ENCODE measurements around the gene NXPH2. TPM values are rescaled to one million over a fixed set of nuclear protein-coding genes. Genes with fewer than 3 reads are reported as not detected.

NXPH2 gene
- total RNA-seq, 1 donor from 2014 or later: not detected

DNA sequence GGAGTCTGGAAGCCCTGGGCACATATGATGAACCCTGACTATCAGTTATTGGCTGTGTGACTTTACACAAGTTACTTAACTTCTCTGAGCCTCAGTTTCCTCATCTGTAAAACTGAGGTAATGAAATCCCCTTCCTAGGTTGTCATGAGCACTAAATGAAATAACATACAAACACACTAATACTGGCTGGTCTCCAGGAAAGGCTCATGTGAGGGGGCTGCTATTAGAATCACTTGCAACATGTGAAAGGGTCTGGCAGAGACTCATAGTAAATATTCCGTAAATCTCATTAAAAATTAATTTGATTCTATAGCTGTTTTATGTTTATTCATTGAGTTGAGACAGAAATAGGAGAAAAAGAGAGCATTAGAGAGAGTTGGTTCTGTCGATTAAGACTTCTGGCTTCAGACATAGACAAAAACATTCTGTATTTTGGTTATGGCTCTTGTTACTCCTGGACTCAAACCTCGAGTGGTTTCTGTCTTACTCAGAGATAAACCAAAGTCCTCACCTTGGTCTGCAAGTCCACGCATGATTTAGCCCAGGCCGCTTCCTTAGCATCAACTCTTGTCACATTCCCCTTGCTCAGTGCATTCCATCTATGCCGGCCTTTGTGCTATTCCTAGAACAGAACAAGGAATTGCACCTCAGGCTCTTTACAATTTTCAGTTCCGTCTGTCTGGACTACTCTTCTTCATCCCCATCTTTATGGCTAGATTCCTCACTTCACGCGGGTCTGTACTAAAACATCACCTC, 139.1 kb downstream of the NXPH2 start:
- intact Hi-C loops (cut with micrococcal nuclease): loop anchor here (5.0 kb wide), 1 partner anchor 979 kb away; no protein-coding TSS in a partner anchor

- intact Hi-C loops (cut with micrococcal nuclease): no loop called here
Observed at GRCh38 chr2:138637686-138638085, 142.5 kb downstream of the NXPH2 start.

- intact Hi-C loops (cut with micrococcal nuclease): no loop called here
Observed at GRCh38 chr2:138637061-138637460, 143.1 kb downstream of the NXPH2 start.

- intact Hi-C loops (cut with micrococcal nuclease): no loop called here
Observed at GRCh38 chr2:138633049-138633448, 147.1 kb downstream of the NXPH2 start.

- intact Hi-C loops (cut with micrococcal nuclease): no loop called here
Observed at GRCh38 chr2:138632066-138632620, 148.0 kb downstream of the NXPH2 start.

- intact Hi-C loops (cut with micrococcal nuclease): no loop called here
Observed at GRCh38 chr2:138630164-138630563, 150.0 kb downstream of the NXPH2 start.

DNA sequence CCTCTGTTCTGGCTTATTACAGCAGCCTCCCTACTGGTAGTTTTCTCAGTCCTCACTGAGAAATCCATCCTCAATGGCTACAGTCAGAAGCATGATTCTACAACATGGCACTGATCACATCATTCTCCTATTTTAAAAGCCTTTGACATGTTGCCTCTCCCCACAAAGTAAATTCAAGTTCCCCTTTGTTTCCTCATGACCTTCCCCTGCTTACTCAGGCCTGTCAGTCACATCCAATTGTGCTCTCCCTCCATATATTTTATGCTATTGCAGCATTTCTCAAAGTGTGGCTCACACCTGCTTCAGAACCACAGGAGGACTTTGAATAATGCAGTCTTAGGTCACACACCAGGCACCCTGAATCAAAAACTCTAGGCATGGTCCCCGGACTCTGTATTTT, 154.0 kb downstream of the NXPH2 start:
- intact Hi-C loops (cut with micrococcal nuclease): no loop called here

GRCh38 chr2:138622613-138623012, 157.6 kb downstream of the NXPH2 start:
- intact Hi-C loops (cut with micrococcal nuclease): no loop called here

DNA sequence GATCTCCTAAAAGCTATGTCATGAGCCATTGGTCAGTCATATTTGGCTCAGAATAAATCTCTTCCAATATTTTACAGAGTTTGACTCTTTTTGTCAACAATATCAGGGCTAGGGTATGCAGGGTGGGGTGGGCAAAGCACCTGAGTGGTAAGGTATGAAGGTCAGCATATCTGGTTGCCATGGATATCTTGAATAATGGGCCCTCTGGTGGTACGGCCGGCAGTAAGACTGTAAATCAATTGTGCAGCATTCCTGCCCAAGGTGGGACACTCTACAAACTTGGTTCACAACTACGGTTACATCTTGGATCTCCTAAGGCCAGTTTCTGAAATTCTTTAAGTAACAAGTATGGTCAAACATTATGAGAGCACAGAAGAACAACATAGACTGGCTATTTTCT, 159.1 kb downstream of the NXPH2 start:
- intact Hi-C loops (cut with micrococcal nuclease): no loop called here

GRCh38 chr2:138620431-138620830, 159.8 kb downstream of the NXPH2 start:
- intact Hi-C loops (cut with micrococcal nuclease): no loop called here
